A673 (cell line): ENCODE data around the gene TAF9B. TPM values are rescaled to one million over a fixed set of nuclear protein-coding genes. Genes with fewer than 3 reads are reported as not detected.

Experiments used
- BruUV-seq: library from RNA; stranded (reverse); fragments of 400-500 nt; replicated peaks from 2 replicates; lab custom pipeline; 2021; lab: Mats Ljungman, UMichigan
- CTCF ChIA-PET: fragments of 300-600 bp; sonication (Branson Sonifier 250); formaldehyde crosslinking; loops from one replicate; lab custom pipeline; 2022; ENCODE audit warnings: antibody characterized with exemption; lab: Charles Lee
- POLR2A ChIA-PET: fragments of 300-600 bp; sonication (Branson Sonifier 250); formaldehyde crosslinking; loops from one replicate; lab custom pipeline; 2022; ENCODE audit warnings: antibody characterized with exemption; ENCODE audit not compliant: low non-redundant PET; lab: Charles Lee
- DNase-seq: peaks from one replicate; pipeline ENCODE4 v3.0.0-alpha.2; 2015; ENCODE audit warnings: low spot score
- H3K27ac ChIP-seq: fragments of 200-600 bp; sonication (generic); 2 replicates; pipeline ENCODE4 v1.5.1; 2016; ENCODE audit warnings: mixed run types, low read depth, mild to moderate bottlenecking, mixed read lengths, antibody characterized with exemption, low read length; ENCODE audit not compliant: poor library complexity, severe bottlenecking
- H3K27me3 ChIP-seq: fragments of 200-600 bp; sonication (generic); replicated peaks from 2 replicates; pipeline ENCODE4 v1.6.1; 2017; ENCODE audit warnings: mixed run types, low read depth, mild to moderate bottlenecking, mixed read lengths, antibody characterized with exemption, low read length; ENCODE audit not compliant: insufficient read depth, poor library complexity
- H3K36me3 ChIP-seq: fragments of 200-600 bp; sonication (generic); 2 replicates; pipeline ENCODE4 v1.6.1; 2016; ENCODE audit warnings: mixed run types, mild to moderate bottlenecking, mixed read lengths, antibody characterized with exemption, low read length; ENCODE audit not compliant: insufficient read depth, poor library complexity, severe bottlenecking
- H3K4me1 ChIP-seq: fragments of 200-600 bp; sonication (generic); 2 replicates; pipeline ENCODE4 v1.6.1; 2017; ENCODE audit warnings: mixed run types, mild to moderate bottlenecking, mixed read lengths, antibody characterized with exemption, low read length; ENCODE audit not compliant: insufficient read depth, poor library complexity, severe bottlenecking
- H3K4me3 ChIP-seq: fragments of 200-600 bp; sonication (generic); 2 replicates; pipeline ENCODE4 v1.5.1; 2016; ENCODE audit warnings: low read depth, mixed run types, mild to moderate bottlenecking, mixed read lengths, low read length; ENCODE audit not compliant: poor library complexity, severe bottlenecking
- H3K9me3 ChIP-seq: fragments of 200-600 bp; sonication (generic); 2 replicates; pipeline ENCODE4 v1.6.1; 2016; ENCODE audit warnings: mixed run types, low read depth, mild to moderate bottlenecking, mixed read lengths, antibody characterized with exemption, low read length; ENCODE audit not compliant: poor library complexity, severe bottlenecking
- EZH2 ChIP-seq: fragments of 200-600 bp; sonication (generic); IDR thresholded peaks from 2 replicates; pipeline ENCODE4 v1.6.1; 2017; ENCODE audit warnings: borderline replicate concordance, low read depth, mild to moderate bottlenecking, mixed read lengths, antibody characterized with exemption, low read length; ENCODE audit not compliant: poor library complexity, severe bottlenecking
- intact Hi-C: fragments of 100-400 bp; cut with micrococcal nuclease; formaldehyde crosslinking; loops from one replicate; pipeline ENCODE4 v1.10.0; 2022; ENCODE audit not compliant: unreplicated experiment
- total RNA-seq: library from RNA; stranded (reverse); gene quantifications from 2 replicates; pipeline ENCODE4 v1.2.3, GENCODE V29; 2021
- TF ChIP-seq, protein P1 (sequence below): fragments of 300-800, 200-600 bp; sonication (generic); conservative IDR thresholded peaks from 2 replicates; pipeline ENCODE4 v1.5.1; 2017; ENCODE audit warnings: low read depth, mild to moderate bottlenecking, antibody characterized with exemption, low read length, moderate library complexity, mixed read lengths

Gene TAF9B
- total RNA-seq, 1 experiment from 2014 or later: 41.6 TPM

DNA sequence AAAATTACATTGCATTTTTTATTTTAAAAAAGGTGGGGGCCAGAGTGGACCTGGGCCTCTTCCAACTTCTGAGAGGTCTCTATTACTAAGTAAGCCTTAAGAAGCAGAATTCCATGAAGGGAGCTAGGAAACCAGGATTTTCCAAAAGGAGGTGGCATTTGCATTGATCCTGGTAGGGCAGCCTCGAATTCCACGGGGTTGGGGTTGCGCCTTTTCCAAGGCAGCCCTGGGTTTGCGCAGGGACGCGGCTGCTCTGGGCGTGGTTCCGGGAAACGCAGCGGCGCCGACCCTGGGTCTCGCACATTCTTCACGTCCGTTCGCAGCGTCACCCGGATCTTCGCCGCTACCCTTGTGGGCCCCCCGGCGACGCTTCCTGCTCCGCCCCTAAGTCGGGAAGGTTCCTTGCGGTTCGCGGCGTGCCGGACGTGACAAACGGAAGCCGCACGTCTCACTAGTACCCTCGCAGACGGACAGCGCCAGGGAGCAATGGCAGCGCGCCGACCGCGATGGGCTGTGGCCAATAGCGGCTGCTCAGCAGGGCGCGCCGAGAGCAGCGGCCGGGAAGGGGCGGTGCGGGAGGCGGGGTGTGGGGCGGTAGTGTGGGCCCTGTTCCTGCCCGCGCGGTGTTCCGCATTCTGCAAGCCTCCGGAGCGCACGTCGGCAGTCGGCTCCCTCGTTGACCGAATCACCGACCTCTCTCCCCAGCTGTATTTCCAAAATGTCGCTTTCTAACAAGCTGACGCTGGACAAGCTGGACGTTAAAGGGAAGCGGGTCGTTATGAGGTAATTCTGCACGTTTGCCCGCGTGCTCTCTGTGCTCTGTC, 35.6 kb downstream of the TAF9B start, which contains the start of gene PGK1:
Gene PGK1, plus strand, starts transcription at position 626 of the 824 bp plus-strand sequence. Its CDS starts 93 bp downstream, at position 719.
- peak within 1 kb of the TSS; percentile 81 for H3K4me3 ChIP-seq
- intact Hi-C loops: no loop called here
- TF ChIP-seq EZH2: no peak
- TF ChIP-seq, protein P1, sequence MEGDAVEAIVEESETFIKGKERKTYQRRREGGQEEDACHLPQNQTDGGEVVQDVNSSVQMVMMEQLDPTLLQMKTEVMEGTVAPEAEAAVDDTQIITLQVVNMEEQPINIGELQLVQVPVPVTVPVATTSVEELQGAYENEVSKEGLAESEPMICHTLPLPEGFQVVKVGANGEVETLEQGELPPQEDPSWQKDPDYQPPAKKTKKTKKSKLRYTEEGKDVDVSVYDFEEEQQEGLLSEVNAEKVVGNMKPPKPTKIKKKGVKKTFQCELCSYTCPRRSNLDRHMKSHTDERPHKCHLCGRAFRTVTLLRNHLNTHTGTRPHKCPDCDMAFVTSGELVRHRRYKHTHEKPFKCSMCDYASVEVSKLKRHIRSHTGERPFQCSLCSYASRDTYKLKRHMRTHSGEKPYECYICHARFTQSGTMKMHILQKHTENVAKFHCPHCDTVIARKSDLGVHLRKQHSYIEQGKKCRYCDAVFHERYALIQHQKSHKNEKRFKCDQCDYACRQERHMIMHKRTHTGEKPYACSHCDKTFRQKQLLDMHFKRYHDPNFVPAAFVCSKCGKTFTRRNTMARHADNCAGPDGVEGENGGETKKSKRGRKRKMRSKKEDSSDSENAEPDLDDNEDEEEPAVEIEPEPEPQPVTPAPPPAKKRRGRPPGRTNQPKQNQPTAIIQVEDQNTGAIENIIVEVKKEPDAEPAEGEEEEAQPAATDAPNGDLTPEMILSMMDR: no peak
- H3K9me3 ChIP-seq: no peaks in the 10 kb centered on the region
- no peaks in the 10 kb centered on the region for H3K27me3 ChIP-seq
- ChIA-PET CTCF (no interaction called here), POLR2A (no interaction called here)
- peaks cover 6% of the 10 kb centered on the region for H3K4me1 ChIP-seq
- peak within 1 kb of the TSS; percentile 88 for H3K27ac ChIP-seq
- peak; percentile 96 for DNase-seq
- no TSS peak for BruUV-seq
- H3K36me3 ChIP-seq: peaks cover 5% of the 10 kb centered on the region

DNA sequence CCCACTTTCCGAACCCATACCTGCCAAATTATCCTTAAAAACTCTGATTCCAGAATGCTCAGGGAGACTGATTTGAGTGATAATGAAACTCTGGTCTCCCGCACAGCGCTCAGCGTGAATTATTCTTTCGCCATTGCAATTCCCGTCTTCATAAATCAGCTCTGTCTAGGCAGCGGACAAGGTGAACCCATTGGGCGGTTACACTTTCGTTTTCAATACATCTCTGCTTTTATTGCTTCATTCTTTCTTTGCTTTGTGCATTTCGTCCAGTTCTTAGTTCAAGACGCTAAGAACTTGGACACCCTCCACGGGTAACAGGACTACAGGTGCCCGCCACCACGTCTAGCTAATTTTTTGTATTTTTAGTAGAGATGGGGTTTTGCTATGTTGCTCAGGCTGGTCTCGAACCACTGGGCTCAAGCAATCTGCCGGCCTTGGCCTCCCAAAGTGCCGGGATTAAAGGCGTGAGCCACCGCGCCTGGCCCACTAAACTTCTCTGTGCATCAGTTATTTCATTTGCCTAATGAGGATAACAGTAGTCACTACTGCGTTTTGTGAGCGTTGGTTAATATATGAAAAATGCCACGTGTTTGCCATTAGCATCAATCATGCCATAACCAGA, 36.3 kb downstream of the TAF9B start:
- CTCF ChIA-PET: no interaction called here
- Histone ChIP-seq H3K4me3 (peak overlapping the region; percentile 81), H3K9me3 (no peaks in the 10 kb centered on the region), H3K4me1 (peaks cover 6% of the 10 kb centered on the region), H3K36me3 (peaks cover 5% of the 10 kb centered on the region), H3K27me3 (no peaks in the 10 kb centered on the region), H3K27ac (peak overlapping the region; percentile 86)
- TF ChIP-seq, protein P1: no peak
- TF ChIP-seq EZH2: no peak
- no TSS peak for BruUV-seq
- POLR2A ChIA-PET: no interaction called here
- intact Hi-C loops: no loop called here
- no peak for DNase-seq

DNA sequence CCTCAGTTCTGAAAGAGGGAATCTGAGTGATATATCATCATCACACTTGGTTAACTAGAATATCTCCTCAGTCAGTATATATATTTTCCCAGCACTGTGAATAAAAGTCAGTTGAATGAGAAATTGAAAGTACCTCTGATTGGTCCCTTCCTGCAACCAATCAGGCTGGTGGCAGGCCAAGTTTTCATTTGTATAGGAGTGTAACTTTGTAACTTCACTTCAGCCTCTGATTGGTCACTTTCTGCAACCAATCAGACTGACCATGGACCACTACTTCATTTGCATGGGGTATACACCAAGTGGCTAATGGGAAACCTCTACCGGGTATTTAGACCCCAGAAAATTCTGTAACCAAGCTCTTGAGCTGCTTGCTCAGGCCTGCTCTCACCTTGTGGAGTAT, 37.4 kb downstream of the TAF9B start:
- BruUV-seq: no TSS peak
- no peak overlapping the region for H3K27ac ChIP-seq
- ChIA-PET CTCF (no interaction called here), POLR2A (no interaction called here)
- H3K27me3 ChIP-seq: no peaks in the 10 kb centered on the region
- TF ChIP-seq, protein P1: no peak
- TF ChIP-seq EZH2: no peak
- intact Hi-C loops: no loop called here
- peaks cover 2% of the 10 kb centered on the region for H3K36me3 ChIP-seq
- peaks cover 6% of the 10 kb centered on the region for H3K4me1 ChIP-seq
- H3K4me3 ChIP-seq: no peak overlapping the region
- no peak for DNase-seq
- no peaks in the 10 kb centered on the region for H3K9me3 ChIP-seq
